HT1080 (cell line): ENCODE data around the gene FGF14. TPM values are rescaled to one million over a fixed set of nuclear protein-coding genes. Genes with fewer than 3 reads are reported as not detected.

Source experiments
- DNase-seq: peaks from one replicate; pipeline ENCODE4 v3.0.0-alpha.2; 2015; ENCODE audit warnings: low read depth
- total RNA-seq: library from RNA; depleted of rRNA; stranded (reverse); fragments of >200 nt; shearing (Covaris generic); gene quantifications from 2 replicates; pipeline ENCODE4 v1.2.3, GENCODE V29; 2014

The FGF14 gene
- total RNA-seq, 1 experiment from 2014 or later, result not detected

GRCh38 chr13:102369302-102369701, 32.5 kb downstream of the FGF14 start:
- DNase-seq, result no peak

DNA sequence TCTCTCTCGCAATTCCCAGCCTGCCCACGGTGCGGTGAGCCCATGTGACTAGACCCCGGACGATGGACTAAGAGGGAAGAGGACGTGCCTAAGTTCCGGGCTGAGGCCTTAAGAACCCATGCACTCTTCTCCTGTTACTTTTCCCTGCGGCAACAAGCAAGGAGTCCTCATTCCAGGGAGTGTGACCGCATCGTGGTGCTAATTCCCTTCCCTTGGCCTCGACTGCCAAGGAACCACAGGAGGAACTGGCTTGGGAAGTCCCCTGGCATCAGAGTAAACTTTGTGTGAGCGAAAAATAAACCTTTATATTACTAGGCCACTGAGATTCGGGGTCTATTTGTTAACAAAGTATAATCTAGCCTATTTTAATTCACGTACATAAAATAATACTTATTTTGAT, 34.0 kb downstream of the FGF14 start:
- no peak for DNase-seq

DNA sequence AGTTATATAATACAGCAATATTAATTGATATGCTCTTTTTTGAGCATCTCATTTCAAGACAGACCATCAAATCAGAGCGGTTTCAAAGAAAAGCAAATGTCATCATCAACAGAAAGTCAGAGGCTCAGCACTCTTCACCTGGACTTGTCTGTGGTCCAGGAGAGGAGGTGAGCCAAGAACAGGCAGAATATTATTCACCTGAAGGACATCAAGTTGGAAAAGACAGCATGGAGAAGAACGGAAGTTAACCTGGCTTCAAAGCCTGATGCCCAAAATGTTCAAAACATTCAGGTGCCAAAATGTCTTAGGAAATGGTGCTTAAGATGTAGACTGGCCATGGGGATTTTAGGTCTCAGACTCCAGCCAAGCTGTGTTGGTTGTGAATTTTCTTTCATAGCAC, 40.7 kb downstream of the FGF14 start:
- DNase-seq, result no peak

GRCh38 chr13:102359264-102359663, 42.6 kb downstream of the FGF14 start:
- DNase-seq, result no peak

GRCh38 chr13:102355251-102355650, 46.6 kb downstream of the FGF14 start:
- no peak for DNase-seq

GRCh38 chr13:102354011-102354410, 47.8 kb downstream of the FGF14 start:
- DNase-seq, result no peak

GRCh38 chr13:102351521-102351920, 50.3 kb downstream of the FGF14 start:
- no peak for DNase-seq

GRCh38 chr13:102347490-102347889, 54.4 kb downstream of the FGF14 start:
- no peak for DNase-seq

DNA sequence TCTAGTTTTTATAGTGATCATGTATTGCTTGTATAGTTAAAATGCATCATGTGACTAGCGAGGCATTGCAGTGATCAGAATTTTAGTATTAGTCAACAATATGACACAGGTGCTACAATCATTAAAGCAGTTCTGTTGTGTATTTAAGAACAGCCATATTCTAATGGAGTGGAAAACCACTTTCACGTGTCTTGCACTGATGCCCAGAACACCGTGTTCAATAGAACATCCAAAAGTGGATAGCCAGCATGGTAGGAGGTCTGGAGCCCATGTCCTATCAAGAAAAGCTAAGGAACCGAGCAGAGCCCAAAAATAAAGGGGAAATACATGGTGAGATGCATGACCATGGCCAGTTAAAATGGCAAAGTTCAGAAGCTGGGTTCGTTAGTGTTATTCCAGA, 55.1 kb downstream of the FGF14 start:
- DNase-seq, result no peak

DNA sequence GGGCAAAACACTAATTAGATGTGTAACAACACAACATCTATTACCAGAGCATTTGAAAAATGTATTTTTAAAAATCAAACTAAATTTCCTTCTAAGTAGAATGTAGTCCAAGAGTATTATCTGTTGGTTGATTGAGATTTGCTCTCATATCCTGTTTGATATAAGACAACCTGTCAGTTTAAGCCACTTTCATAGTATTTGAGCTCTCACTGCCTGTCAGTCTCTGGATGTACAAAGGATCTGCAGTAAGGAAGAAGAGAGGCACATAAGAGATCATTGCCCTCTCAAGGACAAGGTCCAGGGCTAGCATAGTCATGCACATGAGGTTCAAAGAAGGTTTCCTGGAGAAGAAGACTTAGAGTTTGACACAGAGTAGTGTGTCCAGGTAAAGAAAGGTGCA, 57.4 kb downstream of the FGF14 start:
- DNase-seq, result no peak

DNA sequence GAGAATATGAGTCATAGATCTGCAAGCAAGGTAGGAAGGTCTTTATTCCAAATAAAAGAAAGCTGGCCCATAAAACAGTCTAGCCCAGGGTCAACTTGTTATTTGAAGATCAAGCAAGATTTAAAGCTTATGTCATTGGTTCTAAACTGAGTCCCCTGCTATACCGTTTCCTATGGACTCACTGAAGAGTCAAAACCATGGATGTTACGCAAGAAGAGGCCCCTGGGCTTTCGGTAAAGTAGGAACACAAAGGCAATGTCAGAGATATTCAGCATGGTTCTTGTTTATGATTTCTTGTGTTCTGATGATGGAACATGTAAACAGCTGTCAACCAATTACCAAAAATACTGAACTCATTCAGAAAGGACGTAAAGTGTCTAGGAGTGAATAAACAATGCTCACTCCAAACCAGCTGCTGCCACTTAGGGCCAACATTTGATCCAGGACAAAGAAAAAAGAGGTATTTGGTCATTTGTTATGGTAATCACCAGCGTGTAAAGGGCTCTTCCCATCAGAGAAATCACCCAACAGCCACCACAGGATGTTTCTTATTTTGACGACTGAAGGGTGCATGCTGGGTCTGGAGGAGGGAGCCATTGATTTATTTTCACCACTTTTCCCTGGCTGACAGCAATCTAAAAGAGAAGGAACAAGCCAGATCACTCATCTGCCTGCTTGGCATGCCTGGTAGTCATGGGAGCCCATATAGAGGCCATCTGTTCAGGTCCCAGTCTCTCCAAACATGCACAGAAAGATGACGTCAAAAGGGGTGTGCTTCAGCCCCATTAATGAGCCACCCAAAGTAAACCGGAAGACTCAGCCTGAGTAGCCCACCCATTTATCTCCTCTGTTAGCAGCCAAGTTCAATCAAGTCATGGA, 68.3 kb downstream of the FGF14 start:
- no peak for DNase-seq

GRCh38 chr13:102328909-102329308, 72.9 kb downstream of the FGF14 start:
- no peak for DNase-seq

DNA sequence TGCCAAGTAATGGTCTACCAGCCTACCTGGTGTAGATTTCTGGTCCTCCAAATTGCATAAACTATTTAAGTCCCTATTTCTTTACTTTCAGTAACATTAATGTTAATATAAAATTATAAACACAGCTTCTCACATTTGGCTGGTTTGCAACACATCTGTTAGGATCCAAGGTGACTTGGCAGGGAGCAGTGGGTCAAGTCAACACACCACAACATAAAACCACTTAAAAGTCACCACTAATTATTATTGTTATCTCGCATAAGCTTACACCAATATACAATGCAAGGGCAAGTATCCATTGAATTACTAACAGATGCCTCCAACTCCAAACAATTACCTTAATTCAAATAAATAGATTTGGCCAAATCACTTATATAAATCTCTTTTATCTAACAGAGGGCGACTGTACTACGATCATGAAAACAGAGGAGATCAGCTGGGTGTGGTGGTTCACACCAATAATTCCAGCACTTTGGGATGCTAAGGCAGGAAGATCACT, 74.7 kb downstream of the FGF14 start:
- no peak for DNase-seq

- no peak for DNase-seq
These were observed 75.3 kb downstream of the FGF14 start for GRCh38 chr13:102326381-102327118.

- DNase-seq, result no peak
These were observed 76.5 kb downstream of the FGF14 start for GRCh38 chr13:102325321-102325720.

GRCh38 chr13:102323505-102323904, 78.3 kb downstream of the FGF14 start:
- no peak for DNase-seq

GRCh38 chr13:102323012-102323411, 78.8 kb downstream of the FGF14 start:
- no peak for DNase-seq

GRCh38 chr13:102322211-102322610, 79.6 kb downstream of the FGF14 start:
- DNase-seq, result no peak

- no peak for DNase-seq
These were observed 83.6 kb downstream of the FGF14 start for GRCh38 chr13:102318233-102318632.

DNA sequence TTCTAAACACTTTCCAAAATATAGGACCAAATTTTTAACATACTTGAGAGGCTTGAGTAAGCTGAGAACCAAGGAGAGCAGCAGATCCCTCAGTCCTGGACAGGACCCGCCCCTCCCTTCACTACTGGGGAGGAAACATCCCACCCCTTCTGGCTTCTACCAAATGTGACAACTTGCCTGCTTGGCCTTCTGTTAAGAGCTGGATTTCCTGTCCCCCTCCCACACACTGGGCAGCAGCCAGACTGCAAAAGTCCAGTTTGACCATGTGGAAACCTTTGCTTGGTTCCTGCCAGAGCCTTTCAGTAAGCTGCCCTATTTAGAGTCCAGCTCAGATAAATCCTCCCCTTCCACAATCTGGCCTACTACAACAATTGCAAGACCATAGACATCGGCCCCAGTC, 84.3 kb downstream of the FGF14 start:
- no peak for DNase-seq

DNA sequence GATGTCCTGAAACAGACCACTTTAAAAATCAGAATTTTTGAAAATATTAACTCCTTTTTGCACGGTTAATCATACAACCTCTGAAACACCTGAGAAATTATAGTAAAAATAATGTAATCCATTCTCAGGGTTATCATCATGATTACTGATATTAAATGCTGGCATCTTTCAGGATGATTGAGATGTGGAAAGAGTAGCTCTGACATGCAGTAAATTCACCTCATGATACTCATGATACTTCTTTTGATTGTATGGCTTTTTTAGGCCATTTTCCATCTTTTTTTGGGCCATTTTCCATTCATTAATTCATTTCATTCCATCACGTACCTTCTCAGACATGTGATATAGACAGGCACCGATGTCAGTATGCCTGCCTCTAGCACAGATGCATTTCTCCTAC, 85.1 kb downstream of the FGF14 start:
- no peak for DNase-seq

GRCh38 chr13:102312841-102313240, 89.0 kb downstream of the FGF14 start:
- DNase-seq, result no peak

DNA sequence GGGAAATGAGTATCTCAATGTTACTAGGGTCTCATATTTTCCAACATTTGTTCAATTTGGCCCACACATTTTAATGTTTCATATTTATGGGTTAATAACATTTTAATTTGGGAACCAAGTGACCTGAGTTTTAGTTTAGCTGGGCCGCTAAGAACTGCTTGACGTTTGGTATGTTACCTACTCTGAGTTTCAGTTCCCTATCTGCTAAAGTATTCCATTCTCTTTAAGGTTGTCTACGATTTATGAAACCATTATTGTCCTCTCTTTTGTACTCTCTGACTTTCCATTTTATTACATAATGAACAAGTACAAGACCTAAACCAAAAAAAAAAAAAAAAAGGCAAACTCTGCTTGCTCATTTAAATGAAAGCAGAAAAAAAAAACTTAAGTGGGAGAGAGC, 89.9 kb downstream of the FGF14 start:
- DNase-seq, result no peak
